Hepatocyte (in vitro differentiated cells): ENCODE results near the gene PDE6C.

ENCODE experiments used
- CTCF ChIP-seq: fragments of 200-600 bp; sonication (generic); IDR thresholded peaks from 2 replicates; pipeline ENCODE4 v1.5.1; 2016; ENCODE audit warnings: antibody characterized with exemption, mild to moderate bottlenecking; ENCODE audit not compliant: poor library complexity
- EZH2 ChIP-seq: fragments of 200-600 bp; sonication (generic); IDR thresholded peaks from 2 replicates; pipeline ENCODE4 v1.6.1; 2016; ENCODE audit warnings: antibody characterized with exemption, mild to moderate bottlenecking, borderline replicate concordance

- TF ChIP-seq CTCF: no peak
- TF ChIP-seq EZH2: no peak
Observed at GRCh38 chr10:93697207-93697606, 84.9 kb downstream of the PDE6C start.
